GM12872 (cell line): Measurements from ENCODE around the gene OR10AD1.
A peak's percentile ranks its signal among the peaks of the same experiment; 100 is the strongest.

Source experiments
- CTCF ChIP-seq: IDR thresholded peaks from 3 replicates; pipeline ENCODE4 v1.5.1; 2011; ENCODE audit warnings: low read depth, mild to moderate bottlenecking, low read length, moderate library complexity; ENCODE audit not compliant: insufficient read depth

OR10AD1 gene

GRCh38 chr12:48187916-48188695, 15.0 kb downstream of the OR10AD1 start:
- no peak for TF ChIP-seq CTCF

- no peak for TF ChIP-seq CTCF
Observed at GRCh38 chr12:48185181-48185919, 17.7 kb downstream of the OR10AD1 start.

GRCh38 chr12:48184549-48184922, 18.6 kb downstream of the OR10AD1 start:
- TF ChIP-seq CTCF, result no peak

- no peak for TF ChIP-seq CTCF
Observed at GRCh38 chr12:48183876-48184548, 19.1 kb downstream of the OR10AD1 start.

GRCh38 chr12:48183091-48183875, 19.8 kb downstream of the OR10AD1 start, which contains the start of gene CCDC184:
Gene CCDC184 (plus strand): TSS chr12:48183644. CDS start chr12:48184123, 479 bp downstream.
- peak; percentile 50 for TF ChIP-seq CTCF

GRCh38 chr12:48182631-48183030, 20.5 kb downstream of the OR10AD1 start:
- TF ChIP-seq CTCF, result no peak
